Thyroid gland (tissue), 4 donors: ENCODE results near the gene CDH4.

ENCODE experiments used
- CTCF ChIP-seq, 6 experiments: fragments of 200-600 bp in 3 of 6; fragments of 450-650 bp in 3 of 6; sonication (generic) in 3 of 6; IDR thresholded peaks; one replicate each; pipeline ENCODE4 v1.5.1; 2016 to 2019; ENCODE audit warnings: antibody characterized with exemption in 6 of 6, mild to moderate bottlenecking in 2 of 6, inconsistent platforms in 1 of 6, moderate library complexity in 1 of 6
- POLR2A ChIP-seq, 2 donors: fragments of 450-650 bp; IDR thresholded peaks; one replicate each; pipeline ENCODE4 v1.6.1; 2017; ENCODE audit warnings: antibody characterized with exemption in 2 of 2, mild to moderate bottlenecking in 2 of 2, moderate library complexity in 1 of 2

- TF ChIP-seq CTCF (IDR thresholded peaks at IDR 0.05) (no peak), POLR2A (IDR thresholded peaks at IDR 0.05) (no peak)
These were observed 347.0 kb downstream of the CDH4 start for GRCh38 chr20:61599061-61599531.
